ENCODE data around the gene LPCAT2. TPM values are rescaled to one million over a fixed set of nuclear protein-coding genes. Genes with fewer than 3 reads are reported as not detected.

LPCAT2 gene
- total and polyA plus RNA-seq, 2 of the 13 experiments (the other 11 are each of a cell fraction or from before 2014, with no cell fraction given) = 9.9 to 17.6 TPM

- TF ChIP-seq HNF4G (IDR thresholded peaks at IDR 0.05; ENCODE audit: borderline replicate concordance, low read depth, low read length) = peak; percentile 46; the same call in 1 of the 2 replicates
- TF ChIP-seq HNF4G (CRISPR knock-in tag; IDR thresholded peaks at IDR 0.05; ENCODE audit: borderline replicate concordance, low read depth) = no peak
- no peak for TF ChIP-seq TBX2 (CRISPR knock-in tag; IDR thresholded peaks at IDR 0.05; ENCODE audit: borderline replicate concordance)
- TF ChIP-seq PAXIP1 (CRISPR knock-in tag; conservative IDR thresholded peaks at IDR 0.05) = peak; percentile 36; the same call in 1 of the 2 replicates
- no peak for TF ChIP-seq SAFB2 (CRISPR knock-in tag; IDR thresholded peaks at IDR 0.05; ENCODE audit: borderline replicate concordance, low read depth)
- no peak for TF ChIP-seq PPARG (CRISPR knock-in tag; conservative IDR thresholded peaks at IDR 0.05)
- no peak for TF ChIP-seq NFIB (CRISPR knock-in tag; IDR thresholded peaks at IDR 0.05; ENCODE audit: borderline replicate concordance)
- no peak for TF ChIP-seq KDM3A (CRISPR knock-in tag; IDR thresholded peaks at IDR 0.05; ENCODE audit: low read depth)
- no peak for TF ChIP-seq ZNF251 (CRISPR knock-in tag; IDR thresholded peaks at IDR 0.05)
- TF ChIP-seq ZNF451 (CRISPR knock-in tag; IDR thresholded peaks at IDR 0.05) = no peak
- 0 out of 2 replicates have a peak, but pooled peaks have one; percentile 7 for TF ChIP-seq BCL6 (CRISPR knock-in tag; IDR thresholded peaks at IDR 0.05)
- no peak for TF ChIP-seq U2AF2 (IDR thresholded peaks at IDR 0.05; ENCODE audit: low read depth, low read length)
- TF ChIP-seq CHCHD3 (CRISPR knock-in tag; IDR thresholded peaks at IDR 0.05) = no peak
- no peak for TF ChIP-seq ZNF205 (CRISPR knock-in tag; IDR thresholded peaks at IDR 0.05)
- TF ChIP-seq HNF4A (CRISPR knock-in tag; IDR thresholded peaks at IDR 0.05) = peak; percentile 84
- peak; percentile 94 for TF ChIP-seq ZNF7 (CRISPR knock-in tag; IDR thresholded peaks at IDR 0.05)
- no peak for TF ChIP-seq ZNF264 (CRISPR knock-in tag; IDR thresholded peaks at IDR 0.05)
- no peak for TF ChIP-seq TP53 (CRISPR knock-in tag; conservative IDR thresholded peaks at IDR 0.05)
Observed at GRCh38 chr16:55495616-55496289, 13.1 kb upstream of the LPCAT2 start (continued).

All from HepG2 (cell line).